PC-3 (cell line): ENCODE measurements around the gene TRPT1.

Experiments
- CTCF ChIP-seq: fragments of 300-600 bp; sonication (generic); conservative IDR thresholded peaks from 2 replicates; pipeline ENCODE4 v1.5.1; 2017; ENCODE audit warnings: antibody characterized with exemption, low read depth, mild to moderate bottlenecking, low read length
- EZH2 ChIP-seq: fragments of 300-600 bp; sonication (generic); IDR thresholded peaks from one replicate; pipeline ENCODE4 v1.6.1; 2017; ENCODE audit warnings: antibody characterized with exemption, mild to moderate bottlenecking, low read length; ENCODE audit not compliant: unreplicated experiment
- EZH2phosphoT487 ChIP-seq: fragments of 300-600 bp; sonication (generic); IDR thresholded peaks from 2 replicates; pipeline ENCODE4 v1.6.1; 2018; ENCODE audit warnings: mild to moderate bottlenecking, antibody characterized with exemption, low read length, borderline replicate concordance

- TF ChIP-seq EZH2phosphoT487 = no peak
- TF ChIP-seq CTCF = no peak
- no peak for TF ChIP-seq EZH2
Observed at GRCh38 chr11:64247729-64248531, 21.9 kb upstream of the TRPT1 start.
